Stimulated activated CD4-positive, alpha-beta T cell treated with anti-CD3 and anti-CD28 coated beads, Interleukin-1b, Interleukin-23, amount 100 ng/mL, for 4 hours (primary cell): ENCODE measurements around the gene DPH1.
A peak's percentile ranks its signal among the peaks of the same experiment; 100 is the strongest.

Experiments used
- DNase-seq, 2 donors: peaks; one replicate each; pipeline ENCODE4 v3.0.0-alpha.2; 2020; ENCODE audit warnings: low read depth in 2 of 2

The DPH1 gene

DNA sequence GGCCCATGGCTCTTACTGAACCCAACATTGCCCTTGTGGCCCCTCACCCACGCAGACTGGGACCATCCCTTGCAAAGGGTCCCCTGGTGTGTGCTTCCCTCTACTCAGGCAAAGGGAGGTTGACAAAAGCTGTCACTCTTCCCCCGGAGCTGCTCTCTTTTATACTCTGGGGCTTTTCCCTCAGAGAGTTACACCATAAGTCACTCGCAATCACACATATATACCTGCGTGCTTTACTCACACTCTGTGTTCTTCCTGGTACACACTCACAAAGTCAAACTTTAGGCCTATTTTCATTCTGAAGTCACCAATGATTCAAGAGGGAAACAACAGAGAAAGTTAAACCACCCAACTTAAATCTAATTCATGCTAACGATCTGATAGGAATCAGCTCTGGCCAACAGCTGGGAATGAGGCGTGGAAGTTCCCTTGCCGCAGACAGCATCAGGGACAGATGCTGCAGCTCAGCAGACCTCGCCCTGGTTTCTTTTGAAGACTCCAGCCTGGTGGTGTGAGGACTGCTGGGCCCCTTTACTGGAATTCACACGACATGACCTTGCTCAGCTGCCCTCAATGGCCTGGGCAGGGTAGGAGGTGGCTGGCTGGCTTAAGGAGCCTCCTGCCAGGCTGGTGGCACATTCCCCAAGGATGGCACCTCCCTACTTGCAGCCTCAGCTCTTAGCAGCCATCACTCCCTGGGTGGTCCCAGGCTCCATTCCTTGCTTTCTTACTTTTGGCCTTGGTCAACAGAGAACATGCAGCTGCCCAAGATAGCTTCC, 52.2 kb downstream of the DPH1 start:
- no peak for DNase-seq

DNA sequence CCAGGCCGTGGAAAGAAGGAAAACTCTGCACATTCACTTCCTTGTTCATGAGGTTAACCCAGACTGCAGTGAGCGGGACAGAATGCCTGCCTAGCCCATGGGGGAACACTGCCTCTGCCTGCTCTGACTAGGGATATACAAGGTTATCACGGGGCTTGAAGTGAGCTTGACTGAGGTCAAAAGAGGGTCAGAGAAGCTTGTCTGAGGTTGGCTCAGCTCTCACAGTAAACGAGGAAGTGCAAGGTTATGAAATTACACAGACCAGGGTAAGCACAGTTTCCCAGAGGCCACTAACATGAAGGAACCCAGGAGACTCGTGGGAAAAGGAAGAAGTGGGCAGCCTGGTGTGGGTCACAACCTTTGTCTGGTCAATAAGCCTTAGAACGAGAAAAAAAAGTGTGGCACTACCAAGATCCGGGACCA, 53.7 kb downstream of the DPH1 start:
- DNase-seq, result no peak

DNA sequence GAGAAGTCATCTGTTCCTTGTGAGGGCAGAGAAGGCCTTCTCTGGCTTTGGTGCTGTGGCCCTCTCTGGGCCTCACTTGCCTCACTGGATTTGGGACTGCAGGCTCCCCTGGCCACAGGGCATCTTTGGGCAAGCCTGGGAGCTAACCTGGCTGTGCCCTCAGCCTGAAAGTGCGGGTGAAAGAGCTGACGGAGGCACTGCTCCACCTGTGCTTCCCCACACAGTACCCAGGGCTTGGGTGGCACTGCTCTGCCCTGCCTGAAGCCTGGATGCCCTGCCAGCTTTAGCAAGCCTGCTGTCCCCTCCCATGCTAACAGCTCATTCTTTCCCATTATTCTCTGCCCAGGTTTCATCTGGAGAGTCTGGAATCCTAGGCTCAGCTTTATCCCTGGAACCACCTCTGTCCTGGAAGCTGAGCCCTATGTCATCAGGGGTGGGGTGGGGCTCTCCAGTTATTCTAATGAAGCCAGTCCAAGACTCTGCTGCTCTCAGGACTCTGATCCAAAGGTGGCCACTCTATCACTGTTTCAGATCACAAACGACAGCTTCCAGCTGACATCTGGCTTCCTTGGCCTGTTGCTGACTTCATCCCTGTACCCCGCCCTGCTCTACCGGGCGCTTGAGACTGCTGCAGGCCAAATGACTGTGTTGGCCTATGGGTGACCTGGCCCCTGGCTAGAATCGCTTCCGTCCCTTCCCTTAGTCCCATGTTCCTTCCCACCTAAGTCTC, 54.2 kb downstream of the DPH1 start:
- no peak for DNase-seq

DNA sequence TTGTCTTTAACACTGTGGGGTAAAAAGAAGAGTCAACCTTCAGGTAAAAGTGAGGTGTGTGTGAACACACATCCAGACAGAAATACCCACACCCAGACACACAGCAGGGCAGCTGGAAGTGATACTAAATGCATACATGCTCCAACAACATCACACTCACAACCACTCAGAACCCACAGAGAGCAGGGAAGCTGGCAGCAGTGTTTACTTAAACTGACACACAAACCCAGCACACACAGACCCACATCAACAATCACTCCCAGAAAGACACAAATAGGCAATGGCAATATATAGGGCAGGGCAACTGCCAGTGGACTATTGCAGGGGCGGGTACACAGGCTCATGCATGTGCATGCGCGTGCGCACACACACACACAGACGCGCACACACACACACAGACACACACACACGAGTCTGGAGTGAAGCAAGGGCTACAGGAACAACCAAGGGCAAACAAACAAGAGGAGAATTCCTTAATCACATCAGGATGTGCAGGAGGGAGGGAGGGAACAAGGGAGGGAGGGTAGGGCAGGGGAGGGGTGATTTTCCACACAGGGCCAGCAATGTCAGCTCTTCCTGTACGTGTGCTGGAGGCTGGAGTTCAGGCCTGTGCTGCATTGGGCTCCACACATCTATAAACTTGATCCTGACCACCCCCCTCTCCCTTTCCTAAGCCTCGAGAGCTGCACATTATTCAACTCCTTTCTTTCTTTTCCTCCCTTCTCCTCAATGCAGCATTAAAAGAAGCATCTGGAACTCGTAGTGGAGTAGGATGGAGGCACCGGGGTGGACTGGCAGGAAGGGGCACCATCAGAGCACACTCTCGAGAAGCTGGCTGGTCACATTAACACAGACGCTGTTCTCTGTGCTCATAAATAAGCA, 55.1 kb downstream of the DPH1 start:
- no peak for DNase-seq

DNA sequence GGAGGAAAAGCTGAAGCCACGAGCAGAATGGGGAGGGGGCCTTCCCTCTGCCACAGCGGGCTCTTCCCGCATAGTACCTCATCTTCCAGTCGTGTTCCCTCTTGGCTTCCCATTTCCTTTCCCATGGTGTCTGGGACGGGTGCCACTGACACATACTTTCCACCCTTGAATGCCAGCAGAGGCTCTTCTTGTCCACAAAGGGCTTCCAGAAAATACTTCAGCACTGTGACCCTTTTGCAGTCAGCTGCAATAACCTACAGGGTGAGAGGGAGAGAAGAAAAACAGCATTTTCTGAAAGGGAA, 55.6 kb downstream of the DPH1 start:
- no peak for DNase-seq

DNA sequence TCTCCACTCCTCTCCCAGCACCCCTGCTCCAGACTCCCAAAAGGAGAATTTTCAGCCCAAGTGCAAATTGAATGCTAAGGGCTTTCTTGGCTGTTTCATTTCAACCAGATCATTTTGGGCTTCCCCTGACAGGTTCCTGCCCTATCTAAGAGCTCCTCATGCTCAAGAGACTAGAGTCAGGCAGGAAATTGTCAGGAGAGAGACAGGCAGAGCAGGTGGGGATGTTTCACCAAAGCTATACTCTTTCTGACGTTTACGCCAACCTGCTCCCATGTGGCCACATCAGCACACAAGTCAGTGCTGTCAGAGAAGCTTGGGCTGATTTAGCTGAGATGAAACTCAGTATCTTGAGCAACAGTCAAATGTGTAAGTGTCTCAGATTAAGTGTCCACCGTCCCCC, 56.4 kb downstream of the DPH1 start:
- no peak for DNase-seq

DNA sequence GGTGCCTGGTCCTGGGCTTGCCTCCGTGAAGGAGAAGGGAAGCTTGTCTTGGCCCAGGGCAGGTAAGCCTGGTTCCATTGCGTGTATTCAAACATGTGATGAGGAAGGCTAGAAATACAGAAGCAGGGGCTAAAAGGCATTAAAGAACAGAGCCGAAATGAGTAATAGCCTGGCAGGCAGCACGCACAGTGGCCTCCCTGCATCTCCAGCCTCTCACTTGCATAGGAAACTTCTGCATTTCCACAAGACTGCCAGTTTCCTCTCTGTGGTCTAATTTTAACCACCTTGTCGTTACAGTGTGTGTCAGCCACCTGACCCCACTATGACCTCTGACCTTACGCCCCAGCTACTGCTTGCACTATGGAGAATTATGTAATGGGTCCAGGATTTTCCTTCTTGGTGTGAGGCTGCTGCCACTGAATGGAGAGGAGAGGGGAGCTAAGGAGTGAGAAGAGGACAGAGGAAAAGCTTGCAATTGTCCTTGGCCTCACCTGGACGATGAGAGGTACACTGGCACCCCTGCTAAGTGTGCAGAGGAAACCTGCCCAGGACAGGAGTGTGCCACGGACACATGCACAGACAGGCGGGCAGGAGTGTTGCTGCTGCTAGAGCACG, 57.8 kb downstream of the DPH1 start:
- DNase-seq, result no peak

DNA sequence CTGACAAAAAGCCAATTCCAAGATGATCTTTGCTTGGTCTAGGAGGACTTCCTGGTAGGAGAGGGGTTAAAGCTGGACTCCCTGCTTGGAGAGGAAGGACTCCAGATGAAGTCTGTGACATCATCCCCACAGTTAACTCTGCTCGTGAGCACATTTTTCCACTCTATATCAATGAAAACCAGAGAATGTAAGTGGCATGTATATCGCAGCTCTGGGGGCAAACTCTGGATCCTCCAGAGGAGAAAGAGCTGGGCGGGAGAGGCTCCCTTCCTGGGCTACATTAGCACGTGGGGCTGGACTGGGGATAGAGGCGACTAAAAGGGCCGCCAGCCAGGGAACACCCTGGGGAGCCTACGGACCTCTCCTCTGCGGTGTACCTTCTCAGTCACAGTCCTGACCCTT, 59.1 kb downstream of the DPH1 start:
- DNase-seq, result no peak

DNA sequence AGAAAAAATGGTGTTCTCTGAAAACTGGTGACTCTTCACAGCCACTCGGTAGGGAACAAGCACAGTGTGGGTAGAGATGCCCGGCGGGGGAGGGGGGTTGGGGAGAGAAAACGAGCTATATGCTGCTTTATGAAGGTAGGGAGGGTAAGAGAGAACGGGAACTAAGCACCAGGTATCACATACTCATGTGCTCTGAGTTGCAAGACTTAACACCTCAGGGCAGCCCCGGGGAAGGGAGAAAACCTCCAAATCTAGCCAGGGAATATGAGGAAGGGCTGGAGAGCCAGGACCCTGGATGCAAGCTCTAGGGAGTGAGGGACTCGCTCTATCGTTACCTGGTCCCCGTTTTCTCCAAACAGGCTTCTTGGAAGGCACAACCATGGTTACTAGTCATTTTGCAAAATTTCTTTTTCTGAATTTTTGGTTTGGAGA, 60.3 kb downstream of the DPH1 start:
- peak; percentile 18 to 21 for DNase-seq

DNA sequence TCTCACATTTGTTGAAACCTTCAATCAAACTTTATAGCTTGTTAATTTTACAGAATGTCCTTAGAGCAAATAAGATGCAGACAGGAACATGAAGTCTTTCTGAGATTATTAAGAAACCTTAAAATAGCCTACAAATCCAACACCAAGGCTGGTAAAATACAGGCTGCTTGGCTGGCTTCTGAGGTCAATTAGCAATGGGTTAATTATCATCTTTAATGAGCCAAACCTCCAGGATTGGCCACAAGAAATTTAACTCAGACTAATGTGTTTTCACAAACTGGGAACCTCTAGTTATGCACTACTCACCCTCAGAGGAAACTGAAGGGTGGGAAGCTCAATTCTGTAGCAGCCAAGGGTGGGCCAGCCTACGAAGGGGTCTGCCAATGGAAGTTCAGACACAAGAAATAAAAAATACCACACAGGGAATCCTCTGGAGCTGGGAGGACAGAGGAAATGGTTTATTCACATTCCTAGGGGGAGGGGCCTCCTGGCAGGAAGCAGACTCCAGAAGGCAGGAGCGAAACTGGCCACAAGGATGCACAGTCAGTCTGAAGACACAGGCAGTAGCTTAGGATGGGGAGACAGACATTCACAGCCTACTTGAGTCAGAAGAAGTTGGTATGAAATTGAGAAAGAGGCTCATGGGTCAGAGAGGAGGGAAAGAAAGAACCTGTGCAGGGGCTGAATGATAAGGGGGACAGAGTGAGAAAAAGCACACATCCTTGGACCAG, 61.0 kb downstream of the DPH1 start:
- no peak for DNase-seq

DNA sequence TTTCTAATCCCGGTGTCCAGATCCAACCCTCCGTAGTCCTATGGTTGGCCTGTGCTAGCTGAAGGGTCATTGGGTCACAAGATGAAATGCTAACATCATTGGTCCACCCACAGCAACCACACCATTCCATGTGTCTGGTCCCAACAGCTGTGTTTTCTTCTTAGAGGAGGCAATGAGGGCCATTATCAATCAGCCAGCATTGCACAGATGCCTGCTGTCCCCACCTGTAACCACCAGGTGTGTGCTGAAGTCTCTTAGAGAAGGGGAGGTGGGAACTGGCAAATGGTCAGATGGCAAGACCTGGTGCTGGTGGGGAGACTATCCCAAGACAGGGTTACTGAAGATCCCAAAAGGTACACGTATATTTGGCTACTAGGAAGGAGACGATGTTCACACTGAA, 62.3 kb downstream of the DPH1 start:
- no peak for DNase-seq

DNA sequence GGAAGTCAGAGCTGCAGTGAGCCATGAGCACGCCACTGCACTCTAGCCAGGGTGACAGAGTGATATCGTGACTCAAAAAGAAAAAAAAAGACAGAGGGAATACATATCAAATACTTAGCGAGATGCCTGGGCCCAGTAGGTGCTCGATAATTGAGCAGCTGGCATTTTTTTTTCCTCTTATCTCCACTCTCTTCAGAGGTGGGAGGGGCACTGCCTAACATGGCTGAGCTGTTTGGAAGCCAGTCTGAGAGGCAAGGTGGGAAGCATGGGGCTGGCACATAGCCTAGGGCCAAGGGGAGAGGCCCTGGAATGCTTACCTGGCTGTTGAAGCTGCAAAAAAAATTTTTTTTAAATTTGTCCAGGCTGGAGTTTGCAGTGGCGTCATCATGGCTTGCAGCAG, 63.4 kb downstream of the DPH1 start:
- no peak for DNase-seq
